SH-SY5Y (cell line): ENCODE data around the gene CCDC159.

ENCODE experiments used
- GATA2 ChIP-seq: IDR thresholded peaks from 2 replicates; pipeline ENCODE4 v1.6.1; 2011; ENCODE audit warnings: mild to moderate bottlenecking, low read depth, low read length
- GATA3 ChIP-seq: IDR thresholded peaks from 2 replicates; pipeline ENCODE4 v1.6.1; 2011; ENCODE audit warnings: low read depth, mild to moderate bottlenecking, low read length, moderate library complexity

The CCDC159 gene

DNA sequence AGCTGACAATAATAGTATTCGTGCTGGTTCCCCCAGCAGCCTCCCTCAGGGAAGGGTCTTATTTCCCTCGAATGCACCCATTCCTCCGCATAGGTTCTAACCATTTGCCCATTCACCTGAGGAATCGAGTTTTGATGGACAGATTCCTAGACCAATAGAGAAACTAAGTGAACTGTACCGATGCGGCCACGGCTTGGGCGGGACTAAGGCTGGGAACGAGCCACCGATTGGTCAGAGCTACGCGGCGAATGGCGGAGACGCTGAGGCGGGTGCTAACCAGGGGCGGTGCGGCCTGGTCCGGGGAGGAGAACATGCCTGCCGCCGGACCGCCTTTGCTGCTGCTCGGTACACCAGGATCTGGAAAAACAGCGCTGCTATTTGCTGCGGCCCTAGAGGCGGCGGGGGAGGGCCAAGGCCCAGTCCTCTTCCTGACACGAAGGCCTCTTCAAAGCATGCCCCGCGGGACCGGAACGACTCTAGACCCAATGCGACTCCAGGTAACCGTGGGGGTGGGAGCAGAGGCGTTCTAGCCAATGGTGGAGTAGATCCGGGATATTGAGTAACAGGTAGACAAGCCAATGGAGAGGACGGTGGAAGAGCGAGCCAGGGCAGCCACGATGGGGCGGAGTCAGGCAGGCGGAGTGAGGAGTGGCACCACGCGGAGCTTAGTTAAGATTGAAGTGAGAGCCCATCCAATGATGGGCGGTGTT lies 28.3 kb downstream of the CCDC159 start, which contains the start of gene SWSAP1:
TSS of gene SWSAP1 (plus strand) at position 234 of the 710 bp plus-strand sequence. CDS start at position 249, 15 bp downstream.
- TF ChIP-seq GATA2 (no peak), GATA3 (no peak)

DNA sequence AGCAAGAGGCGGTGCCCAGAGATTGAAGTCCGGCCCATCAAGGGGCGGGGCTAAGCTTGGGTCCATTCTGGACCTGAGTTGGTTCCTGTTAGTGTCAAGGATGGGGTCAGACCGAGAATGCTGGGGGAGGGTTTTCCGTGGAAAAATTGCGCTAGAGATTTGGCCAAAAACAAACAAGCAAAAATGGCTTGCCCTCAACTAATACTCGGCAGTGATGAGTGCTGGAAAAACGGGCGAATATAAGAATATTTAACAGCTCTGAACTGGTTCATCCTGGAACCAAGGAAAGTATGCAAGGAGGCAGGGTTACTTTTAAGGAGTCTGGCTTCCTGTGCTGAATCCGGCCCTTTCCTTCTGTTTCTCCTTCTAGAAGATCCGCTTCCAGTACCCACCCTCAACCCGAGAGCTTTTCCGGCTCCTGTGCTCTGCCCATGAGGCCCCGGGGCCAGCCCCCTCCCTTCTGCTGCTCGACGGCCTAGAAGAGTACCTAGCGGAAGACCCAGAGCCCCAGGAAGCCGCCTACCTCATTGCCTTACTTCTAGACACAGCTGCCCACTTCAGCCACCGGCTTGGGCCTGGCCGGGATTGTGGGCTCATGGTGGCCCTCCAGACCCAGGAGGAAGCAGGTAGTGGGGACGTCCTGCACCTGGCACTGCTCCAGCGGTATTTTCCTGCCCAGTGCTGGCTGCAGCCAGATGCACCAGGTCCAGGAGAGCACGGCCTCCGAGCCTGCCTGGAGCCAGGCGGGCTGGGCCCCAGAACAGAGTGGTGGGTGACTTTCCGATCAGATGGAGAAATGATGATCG lies 29.0 kb downstream of the CCDC159 start:
- TF ChIP-seq GATA3: no peak
- no peak for TF ChIP-seq GATA2

- TF ChIP-seq GATA3 (no peak), GATA2 (no peak)
Measured at GRCh38 chr19:11377237-11377636, 30.9 kb downstream of the CCDC159 start.

DNA sequence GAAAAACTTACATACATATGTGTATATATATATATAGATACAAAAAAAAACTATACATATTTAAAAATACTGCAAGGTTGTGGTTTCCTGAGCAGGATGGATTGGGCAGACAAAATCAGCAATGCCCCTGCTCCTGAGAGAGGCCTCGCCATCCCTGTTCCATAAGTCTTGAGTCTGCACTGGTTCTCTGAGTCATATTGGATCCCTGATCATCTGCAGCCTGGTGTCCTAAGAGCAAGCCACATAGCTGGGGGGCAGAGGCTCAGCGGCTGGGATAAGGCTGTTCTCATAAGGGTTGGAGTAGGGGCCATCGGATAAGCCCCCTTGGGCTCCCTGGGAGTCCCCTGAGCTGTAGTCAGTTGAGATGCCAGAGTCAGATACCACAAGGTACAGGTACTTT lies 31.4 kb downstream of the CCDC159 start:
- TF ChIP-seq GATA3 (no peak), GATA2 (no peak)

- TF ChIP-seq GATA2 (no peak), GATA3 (no peak)
Measured at GRCh38 chr19:11378319-11379189, 32.2 kb downstream of the CCDC159 start.

DNA sequence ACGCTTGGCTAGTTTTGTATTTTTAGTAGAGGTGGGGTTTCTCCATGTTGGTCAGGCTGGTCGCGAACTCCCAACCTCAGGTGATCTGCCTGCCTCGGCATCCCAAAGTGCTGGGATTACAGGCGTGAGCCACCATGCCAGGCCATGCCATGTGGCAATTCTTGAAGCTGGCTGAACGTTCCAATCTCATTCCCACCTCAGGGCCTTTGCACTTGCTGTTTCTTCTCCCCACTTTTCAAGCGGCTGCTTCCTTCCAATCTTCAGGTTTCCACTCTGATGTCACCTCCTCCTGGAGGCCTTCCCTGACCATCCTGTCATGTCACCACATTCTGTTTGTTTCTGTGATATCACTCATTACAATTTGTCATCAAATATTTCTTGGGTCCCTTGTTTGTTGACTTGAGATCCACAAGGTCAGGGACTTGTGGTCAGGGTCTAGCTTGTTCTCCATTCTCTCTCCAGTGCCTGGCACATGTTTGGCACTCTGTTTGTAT lies 33.6 kb downstream of the CCDC159 start:
- TF ChIP-seq GATA3 (no peak), GATA2 (no peak)

DNA sequence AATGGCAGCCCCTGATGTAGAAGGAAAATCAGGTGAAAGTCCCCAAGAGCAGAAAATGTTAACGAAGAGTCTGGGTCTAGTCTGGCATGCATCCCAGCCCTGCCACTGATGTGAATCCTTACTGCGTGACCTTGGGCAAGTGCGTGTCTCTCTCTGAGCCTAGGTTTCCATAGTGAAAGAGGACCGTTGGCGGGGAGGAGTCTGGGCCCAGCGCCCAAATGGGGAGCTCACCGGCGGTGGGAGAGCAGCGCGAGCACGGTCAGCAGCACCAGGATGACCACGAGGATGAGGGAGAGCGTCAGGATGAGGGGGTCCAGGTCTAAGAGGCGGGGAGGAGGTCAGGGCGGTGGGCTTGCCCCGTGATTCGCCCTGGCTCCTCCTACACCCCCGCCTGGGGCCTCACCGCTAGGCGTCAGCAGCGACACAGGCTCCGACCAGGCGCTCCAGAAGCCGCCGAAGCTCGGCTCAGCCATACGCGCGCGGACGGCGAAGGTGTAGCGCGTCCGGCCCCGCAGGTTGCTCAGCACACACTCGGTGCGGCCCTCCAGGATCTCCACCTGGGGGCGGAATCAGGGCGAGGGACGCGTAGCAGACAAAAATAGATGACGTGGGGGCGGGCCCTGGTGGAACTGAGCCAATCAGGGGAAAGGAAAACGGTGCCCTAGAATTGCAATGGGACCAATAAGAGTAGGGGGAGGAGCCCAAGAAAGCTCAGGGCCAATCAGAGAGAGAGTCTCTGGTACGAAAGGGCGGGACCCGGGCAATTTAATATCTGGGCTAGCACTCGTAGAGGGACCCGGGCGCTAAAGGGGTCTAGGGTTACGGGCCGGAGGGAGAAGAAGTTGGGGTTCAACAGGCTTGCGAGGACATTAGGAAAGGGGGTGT lies 34.6 kb downstream of the CCDC159 start:
- no peak for TF ChIP-seq GATA2
- no peak for TF ChIP-seq GATA3

DNA sequence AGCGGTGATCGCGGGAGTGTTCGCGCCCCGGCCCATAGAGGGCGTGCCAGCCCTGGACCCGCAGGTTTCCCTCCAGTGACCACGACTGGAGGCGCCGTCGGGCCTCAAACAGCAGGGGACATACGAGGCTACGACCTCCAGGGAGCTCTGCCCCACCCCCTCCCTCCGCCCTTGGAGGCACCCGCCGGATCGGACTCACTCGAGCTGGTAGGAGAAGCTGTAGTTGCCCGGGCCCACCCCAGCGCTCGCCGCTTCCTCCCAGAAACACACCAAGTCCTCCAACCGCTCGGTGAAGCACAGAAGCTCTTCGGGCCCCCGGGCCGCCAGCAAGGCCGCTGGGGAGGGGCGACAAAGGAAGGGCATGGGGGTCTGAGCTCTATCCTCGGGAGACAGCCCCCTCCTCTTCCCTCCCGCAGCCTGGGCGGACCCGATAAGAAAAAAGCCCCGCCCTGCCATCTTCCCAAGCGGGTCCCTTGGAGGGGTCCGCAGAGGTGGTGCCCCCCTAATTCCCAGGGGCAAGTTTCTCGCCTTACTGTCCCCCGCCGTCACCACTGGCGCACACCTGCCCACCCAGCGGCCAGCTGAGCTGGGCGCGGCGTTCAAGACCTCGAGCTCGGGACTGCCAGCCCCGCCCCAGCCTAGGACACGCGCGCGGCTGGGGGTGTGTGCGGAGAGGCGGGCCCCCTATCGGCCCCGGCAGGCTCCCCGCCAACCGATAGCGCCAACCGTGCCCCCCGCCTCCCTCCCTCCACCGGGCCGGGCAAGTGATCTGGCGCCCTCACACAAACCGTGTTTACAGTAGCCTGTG lies 36.8 kb downstream of the CCDC159 start:
- no peak for TF ChIP-seq GATA2
- no peak for TF ChIP-seq GATA3

DNA sequence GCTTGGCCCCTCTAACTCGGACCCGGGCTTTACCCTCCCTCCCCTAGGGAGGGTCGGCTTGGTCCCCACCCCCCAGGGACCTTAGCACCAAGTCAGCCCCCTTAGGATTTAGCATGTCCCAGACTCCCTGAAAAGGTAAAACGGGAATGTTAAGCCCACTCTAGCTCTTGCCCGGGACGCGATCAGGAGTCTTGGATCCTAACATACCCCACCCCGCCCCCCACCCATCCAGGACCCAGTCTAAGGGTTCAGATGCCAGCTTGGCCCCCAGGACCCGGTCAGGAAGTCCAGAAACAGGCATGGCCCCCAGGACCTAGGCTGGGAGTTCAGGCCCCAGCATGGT lies 37.4 kb downstream of the CCDC159 start:
- TF ChIP-seq GATA2: no peak
- no peak for TF ChIP-seq GATA3

- no peak for TF ChIP-seq GATA3
- TF ChIP-seq GATA2: no peak
Measured at GRCh38 chr19:11384778-11385129, 38.4 kb downstream of the CCDC159 start.

DNA sequence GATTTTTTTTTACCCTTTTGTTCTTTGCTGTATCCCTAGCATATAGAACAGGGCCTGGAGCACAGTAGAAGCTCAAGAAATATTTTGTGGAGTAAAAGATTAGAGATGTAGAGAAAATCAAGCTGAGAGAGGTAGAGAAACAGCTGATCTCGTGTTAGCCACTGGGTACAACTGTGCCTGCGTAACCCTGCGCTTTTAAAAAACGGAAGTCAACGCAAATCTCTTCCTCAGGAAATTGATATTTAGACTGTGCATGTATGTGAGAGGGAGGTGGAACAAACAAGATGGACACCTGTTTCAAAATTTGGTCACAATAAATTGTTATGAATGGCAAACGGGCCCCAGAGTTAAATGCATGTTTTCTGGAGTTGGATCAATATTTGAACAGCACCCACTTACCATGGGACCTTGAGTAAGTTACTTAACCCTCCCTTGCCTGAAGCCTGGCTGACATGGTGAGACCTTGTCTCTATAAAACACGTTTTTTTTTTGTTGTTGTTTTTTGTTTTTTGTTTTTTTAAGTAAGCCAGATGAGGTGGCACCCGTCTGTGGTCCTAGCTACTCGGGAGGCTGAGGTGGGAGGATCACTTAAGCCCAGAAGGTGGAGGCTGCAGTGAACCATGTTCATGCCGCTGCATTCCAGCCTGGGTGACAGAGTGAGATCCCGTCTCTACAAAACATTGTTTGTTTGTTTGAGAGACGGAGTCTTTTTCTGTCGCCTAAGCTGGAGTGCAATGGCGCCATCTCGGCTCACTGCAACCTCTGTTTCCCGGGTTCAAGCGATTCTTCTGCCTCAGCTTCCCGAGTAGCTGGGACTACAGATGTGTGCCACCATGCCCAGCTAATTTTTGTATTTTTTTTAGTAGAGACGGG lies 41.1 kb downstream of the CCDC159 start:
- TF ChIP-seq GATA3: no peak
- TF ChIP-seq GATA2: no peak
